Measurements from ENCODE around the gene ANO1.

DNA sequence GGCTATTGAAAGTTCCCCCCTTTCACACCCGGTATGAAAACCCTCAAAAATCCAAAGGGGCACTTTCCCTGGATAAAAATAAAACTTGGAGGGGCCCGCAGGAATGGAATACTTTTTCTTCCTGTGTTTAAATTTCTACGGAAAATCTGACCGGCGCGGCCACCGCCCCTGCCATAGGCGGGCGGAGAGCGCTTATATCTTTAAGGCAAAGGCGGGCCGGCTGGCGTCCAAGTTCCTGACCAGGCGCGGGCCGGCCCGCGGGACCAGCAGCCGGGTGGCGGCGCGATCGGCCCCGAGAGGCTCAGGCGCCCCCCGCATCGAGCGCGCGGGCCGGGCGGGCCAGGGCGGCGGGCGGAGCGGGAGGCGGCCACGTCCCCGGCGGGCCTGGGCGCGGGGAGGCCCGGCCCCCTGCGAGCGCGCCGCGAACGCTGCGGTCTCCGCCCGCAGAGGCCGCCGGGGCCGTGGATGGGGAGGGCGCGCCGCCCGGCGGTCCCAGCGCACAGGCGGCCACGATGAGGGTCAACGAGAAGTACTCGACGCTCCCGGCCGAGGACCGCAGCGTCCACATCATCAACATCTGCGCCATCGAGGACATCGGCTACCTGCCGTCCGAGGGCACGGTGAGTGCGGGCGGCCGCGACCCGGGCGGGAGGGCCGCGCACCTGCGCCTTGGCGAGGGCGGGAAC lies at the start of gene ANO1:
- TF ChIP-seq, protein P1, sequence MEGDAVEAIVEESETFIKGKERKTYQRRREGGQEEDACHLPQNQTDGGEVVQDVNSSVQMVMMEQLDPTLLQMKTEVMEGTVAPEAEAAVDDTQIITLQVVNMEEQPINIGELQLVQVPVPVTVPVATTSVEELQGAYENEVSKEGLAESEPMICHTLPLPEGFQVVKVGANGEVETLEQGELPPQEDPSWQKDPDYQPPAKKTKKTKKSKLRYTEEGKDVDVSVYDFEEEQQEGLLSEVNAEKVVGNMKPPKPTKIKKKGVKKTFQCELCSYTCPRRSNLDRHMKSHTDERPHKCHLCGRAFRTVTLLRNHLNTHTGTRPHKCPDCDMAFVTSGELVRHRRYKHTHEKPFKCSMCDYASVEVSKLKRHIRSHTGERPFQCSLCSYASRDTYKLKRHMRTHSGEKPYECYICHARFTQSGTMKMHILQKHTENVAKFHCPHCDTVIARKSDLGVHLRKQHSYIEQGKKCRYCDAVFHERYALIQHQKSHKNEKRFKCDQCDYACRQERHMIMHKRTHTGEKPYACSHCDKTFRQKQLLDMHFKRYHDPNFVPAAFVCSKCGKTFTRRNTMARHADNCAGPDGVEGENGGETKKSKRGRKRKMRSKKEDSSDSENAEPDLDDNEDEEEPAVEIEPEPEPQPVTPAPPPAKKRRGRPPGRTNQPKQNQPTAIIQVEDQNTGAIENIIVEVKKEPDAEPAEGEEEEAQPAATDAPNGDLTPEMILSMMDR (conservative IDR thresholded peaks at IDR 0.05), result no peak
- no peak for TF ChIP-seq ZFX (IDR thresholded peaks at IDR 0.05)
